Stomach (tissue), 4 donors: ENCODE measurements around the gene RNLS.

Experiments used
- POLR2A ChIP-seq, 4 donors: fragments of 450-650 bp; IDR thresholded peaks; one replicate each; pipeline ENCODE4 v1.6.1; 2016; ENCODE audit warnings: antibody characterized with exemption in 4 of 4, control low read depth in 2 of 4, mild to moderate bottlenecking in 1 of 4, moderate library complexity in 1 of 4
- POLR2AphosphoS5 ChIP-seq, 3 donors: sonication (generic); formaldehyde crosslinking; IDR thresholded peaks; one replicate each; pipeline ENCODE4 v1.6.1; 2016; ENCODE audit warnings: antibody characterized with exemption in 3 of 3
- TF ChIP-seq, protein P1 (sequence below), 7 experiments: fragments of 450-650 bp in 4 of 7; fragments of 200-600 bp in 3 of 7; sonication (generic) in 3 of 7; IDR thresholded peaks; one replicate each; pipeline ENCODE4 v1.5.1; 2016 to 2019; ENCODE audit warnings: antibody characterized with exemption in 7 of 7, control low read depth in 2 of 7, mild to moderate bottlenecking in 1 of 7

GRCh38 chr10:88623835-88624234 is 40.7 kb upstream of the RNLS start:
- TF ChIP-seq, protein P1, sequence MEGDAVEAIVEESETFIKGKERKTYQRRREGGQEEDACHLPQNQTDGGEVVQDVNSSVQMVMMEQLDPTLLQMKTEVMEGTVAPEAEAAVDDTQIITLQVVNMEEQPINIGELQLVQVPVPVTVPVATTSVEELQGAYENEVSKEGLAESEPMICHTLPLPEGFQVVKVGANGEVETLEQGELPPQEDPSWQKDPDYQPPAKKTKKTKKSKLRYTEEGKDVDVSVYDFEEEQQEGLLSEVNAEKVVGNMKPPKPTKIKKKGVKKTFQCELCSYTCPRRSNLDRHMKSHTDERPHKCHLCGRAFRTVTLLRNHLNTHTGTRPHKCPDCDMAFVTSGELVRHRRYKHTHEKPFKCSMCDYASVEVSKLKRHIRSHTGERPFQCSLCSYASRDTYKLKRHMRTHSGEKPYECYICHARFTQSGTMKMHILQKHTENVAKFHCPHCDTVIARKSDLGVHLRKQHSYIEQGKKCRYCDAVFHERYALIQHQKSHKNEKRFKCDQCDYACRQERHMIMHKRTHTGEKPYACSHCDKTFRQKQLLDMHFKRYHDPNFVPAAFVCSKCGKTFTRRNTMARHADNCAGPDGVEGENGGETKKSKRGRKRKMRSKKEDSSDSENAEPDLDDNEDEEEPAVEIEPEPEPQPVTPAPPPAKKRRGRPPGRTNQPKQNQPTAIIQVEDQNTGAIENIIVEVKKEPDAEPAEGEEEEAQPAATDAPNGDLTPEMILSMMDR (IDR thresholded peaks at IDR 0.05) = no peak
- TF ChIP-seq POLR2A (IDR thresholded peaks at IDR 0.05) (no peak), POLR2AphosphoS5 (IDR thresholded peaks at IDR 0.05) (no peak)
